GM21367 (cell line): Measurements from ENCODE around the gene TPPP.

Source experiments
- ATAC-seq: cut with Tn5 transposase; IDR thresholded peaks from one replicate; pipeline ENCODE4 v1.9.1; 2021; ENCODE audit not compliant: unreplicated experiment

Gene TPPP

GRCh38 chr5:610744-611730, 82.1 kb downstream of the TPPP start:
- ATAC-seq: no peak

- no peak for ATAC-seq
Observed at GRCh38 chr5:610011-610743, 83.0 kb downstream of the TPPP start.
